Right lung (tissue), 10 donors: ENCODE data around the gene TAF1A. TPM values are rescaled to one million over a fixed set of nuclear protein-coding genes. Genes with fewer than 3 reads are reported as not detected.
"Not testable (repeated sequence)": the region's sequence is repeated elsewhere in the genome, so short reads cannot be mapped to it uniquely, and the experiment has no call there.

Experiments used
- DNase-seq, 2 donors: peaks; one replicate each; pipeline ENCODE4 v3.0.0-alpha.2; 2013
- long read RNA-seq, 8 donors: transcript quantifications; one replicate each; lab custom pipeline, GENCODE V29; 2026
- polyA plus RNA-seq, 5 donors: library from polyadenylated mRNA; unstranded; fragments of 120-200 nt; gene quantifications; one replicate each; pipeline versions ENCODE4 v1.2.1 to v1.2.3, GENCODE V29; 2013; ENCODE audit warnings: inconsistent platforms in 1 of 5, low replicate concordance in 1 of 5; ENCODE audit not compliant: insufficient read length in 5 of 5, insufficient read depth in 1 of 5

TAF1A gene
- 10 to 100 TPM; 13.4 to 22.9 (median 19.6) TPM for polyA plus RNA-seq
- long read RNA-seq, donor 1, transcript TAF1A-202 (11 exons, 1,894 nt): major isoform, 5 of 78 reads
- long read RNA-seq, donor 1, partial matches to known transcripts: 63 of 78 reads
- long read RNA-seq, donor 1, other reads (novel, unspliced or antisense): 9 of 78 reads
- long read RNA-seq, donor 2, partial matches to known transcripts: 0 of 2 reads
- long read RNA-seq, donor 2, other reads (novel, unspliced or antisense): 0 of 2 reads
- long read RNA-seq, donor 3, partial matches to known transcripts: 0 of 3 reads
- long read RNA-seq, donor 3, other reads (novel, unspliced or antisense): 0 of 3 reads
- long read RNA-seq, donor 4, partial matches to known transcripts: 0 of 2 reads
- long read RNA-seq, donor 4, other reads (novel, unspliced or antisense): 0 of 2 reads
- long read RNA-seq, donor 5, partial matches to known transcripts: 0 of 2 reads
- long read RNA-seq, donor 5, other reads (novel, unspliced or antisense): 0 of 2 reads
- long read RNA-seq, donor 6, partial matches to known transcripts: 0 of 3 reads
- long read RNA-seq, donor 6, other reads (novel, unspliced or antisense): 0 of 3 reads
- long read RNA-seq, donor 7, partial matches to known transcripts: 0 of 2 reads
- long read RNA-seq, donor 7, other reads (novel, unspliced or antisense): 0 of 2 reads
- long read RNA-seq, donor 8: 0 reads

- peak; percentile 86 to 91 for DNase-seq
These were observed at the start of gene TAF1A for GRCh38 chr1:222589462-222590302. TSS of gene TAF1A (minus strand) at chr1:222589933.

- DNase-seq: peak; percentile 70 to 82
These were observed 44.7 kb upstream of the TAF1A start for GRCh38 chr1:222634180-222635013.

GRCh38 chr1:222632749-222633148 is 43.0 kb upstream of the TAF1A start:
- DNase-seq: no peak

GRCh38 chr1:222631611-222632208 is 42.0 kb upstream of the TAF1A start:
- DNase-seq: no peak

- DNase-seq: no peak
These were observed 40.3 kb upstream of the TAF1A start for GRCh38 chr1:222629921-222630535.

- no peak for DNase-seq
These were observed 37.5 kb upstream of the TAF1A start for GRCh38 chr1:222627232-222627631.

GRCh38 chr1:222624214-222624613 is 34.5 kb upstream of the TAF1A start:
- no peak for DNase-seq

- no peak for DNase-seq
These were observed 33.7 kb upstream of the TAF1A start for GRCh38 chr1:222623458-222623857.

GRCh38 chr1:222622765-222623164 is 33.0 kb upstream of the TAF1A start:
- DNase-seq: no peak

GRCh38 chr1:222620566-222620965 is 30.8 kb upstream of the TAF1A start:
- no peak for DNase-seq

- DNase-seq: peak in 1 of 2 donors; percentile 13
These were observed 29.3 kb upstream of the TAF1A start for GRCh38 chr1:222618880-222619596.

GRCh38 chr1:222618001-222618879 is 28.5 kb upstream of the TAF1A start, which contains the start of gene MIA3:
TSS of gene MIA3 (plus strand) at chr1:222618097. CDS start at chr1:222618111, 14 bp downstream.
- DNase-seq: peak in 1 of 2 donors; percentile 18

GRCh38 chr1:222617367-222617951 is 27.7 kb upstream of the TAF1A start:
- peak; percentile 90 to 92 for DNase-seq

- peak in 1 of 2 donors; percentile 25 for DNase-seq
These were observed 26.8 kb upstream of the TAF1A start for GRCh38 chr1:222616525-222616924.

GRCh38 chr1:222613627-222614026 is 23.9 kb upstream of the TAF1A start:
- no peak for DNase-seq

- DNase-seq: no peak
These were observed 21.0 kb upstream of the TAF1A start for GRCh38 chr1:222610728-222611127.

- DNase-seq: not testable (repeated sequence)
These were observed 19.4 kb upstream of the TAF1A start for GRCh38 chr1:222609111-222609510.

- DNase-seq: no peak
These were observed 17.0 kb upstream of the TAF1A start for GRCh38 chr1:222606757-222607156.
